Spleen (tissue), 11 donors: ENCODE measurements around the gene FBXO34. TPM values are rescaled to one million over a fixed set of nuclear protein-coding genes. Genes with fewer than 3 reads are reported as not detected.
"Not testable (repeated sequence)": the region's sequence is repeated elsewhere in the genome, so short reads cannot be mapped to it uniquely, and the experiment has no call there.

Experiments
- DNase-seq: peaks from one replicate; pipeline ENCODE4 v3.0.0-alpha.2; 2020
- H3K27ac ChIP-seq, 8 donors: fragments of 200-600 bp; sonication (generic) in 7 of 8; 1 replicate in 4 of 8; 2 replicates in 4 of 8; pipeline versions ENCODE4 v1.5.0 to v1.8.0; 2016 to 2021; ENCODE audit warnings: inconsistent platforms in 4 of 8, mild to moderate bottlenecking in 4 of 8, moderate library complexity in 1 of 8
- H3K27me3 ChIP-seq, 7 donors: fragments of 200-600 bp; sonication (generic) in 6 of 7; replicated peaks in 1 of 7; 1 replicate in 4 of 7; 2 replicates in 3 of 7; pipeline versions ENCODE4 v1.5.0 to v1.8.0; 2016 to 2021; ENCODE audit warnings: inconsistent platforms in 3 of 7, mild to moderate bottlenecking in 1 of 7
- H3K36me3 ChIP-seq, 6 donors: fragments of 200-600 bp; sonication (generic) in 5 of 6; 1 replicate in 4 of 6; 2 replicates in 2 of 6; pipeline versions ENCODE4 v1.5.0 to v1.8.0; 2016 to 2021; ENCODE audit warnings: inconsistent platforms in 2 of 6
- H3K4me1 ChIP-seq, 6 donors: fragments of 200-600 bp; sonication (generic) in 5 of 6; 1 replicate in 3 of 6; 2 replicates in 3 of 6; pipeline versions ENCODE4 v1.5.0 to v1.8.0; 2016 to 2021; ENCODE audit warnings: inconsistent platforms in 3 of 6
- H3K4me3 ChIP-seq, 8 donors: fragments of 200-600 bp; sonication (generic) in 7 of 8; 1 replicate in 4 of 8; 2 replicates in 4 of 8; pipeline versions ENCODE4 v1.5.0 to v1.8.0; 2016 to 2021; ENCODE audit warnings: inconsistent platforms in 4 of 8, mild to moderate bottlenecking in 4 of 8, moderate library complexity in 2 of 8
- H3K9me3 ChIP-seq, 8 donors: fragments of 200-600 bp; sonication (generic) in 7 of 8; 1 replicate in 4 of 8; 2 replicates in 4 of 8; pipeline versions ENCODE4 v1.5.0 to v1.8.0; 2016 to 2021; ENCODE audit warnings: inconsistent platforms in 4 of 8
- POLR2A ChIP-seq, 3 donors: fragments of 450-650 bp; IDR thresholded peaks; one replicate each; pipeline ENCODE4 v1.5.1; 2017; ENCODE audit warnings: antibody characterized with exemption in 3 of 3, mild to moderate bottlenecking in 1 of 3
- POLR2AphosphoS5 ChIP-seq, 3 donors: sonication (generic); formaldehyde crosslinking; IDR thresholded peaks; one replicate each; pipeline ENCODE4 v1.5.1; 2017; ENCODE audit warnings: antibody characterized with exemption in 3 of 3
- WGBS, 5 donors: extraction: QIAGEN DNeasy Blood & Tissue Kit in 3 of 5; methylation state at CpG; one replicate each; pipeline versions ENCODE4 v1.1.5 to v1.1.7; 2013 to 2018; 5-methylcytosine and 5-hydroxymethylcytosine counted together
- intact Hi-C: fragments of 100-400 bp; cut with DNase I; formaldehyde crosslinking; loops from one replicate; pipeline ENCODE4 v1.15.0; 2023; ENCODE audit warnings: low total_unique reads
- polyA plus RNA-seq, 3 donors: library from polyadenylated mRNA; stranded (reverse); fragments of 200-250 nt; gene quantifications; one replicate each; pipeline ENCODE4 v1.2.1, GENCODE V29; 2013
- total RNA-seq, 7 donors: library from RNA; depleted of rRNA in 3 of 7; stranded (reverse); fragments of >200 nt in 3 of 7; fragmentation: NEBNext Ultra II Directional in 4 of 7; extraction: Animal tissue kit (Norgen Biotek cat#: 25700) in 4 of 7; gene quantifications; one replicate each; pipeline versions ENCODE4 v1.1.0 to v1.2.1, GENCODE V29; 2016 to 2021
- TF ChIP-seq, protein P1 (sequence below), 11 experiments: fragments of 200-600 bp in 7 of 11; fragments of 450-650 bp in 4 of 11; sonication (generic) in 4 of 11; IDR thresholded peaks in 8 of 11; conservative IDR thresholded peaks in 3 of 11; 1 replicate in 7 of 11; 2 replicates in 4 of 11; pipeline versions ENCODE4 v1.4.0 to v1.8.0; 2016 to 2021; ENCODE audit warnings: antibody characterized with exemption in 11 of 11, inconsistent platforms in 4 of 11, mild to moderate bottlenecking in 1 of 11
- donor health status: healthy with polysubstance abuse.
- donor health status: DM: no; HTN: no; CAD: no; lungs with moderate emphysema.
- donor health status: DM: no; HTN: no; CAD: no.
- donor health status: Bipolar disorder and iron deficiency.
- donor health status: healthy.
- donor health status: DM: no; HTN: no; CAD: no.
- donor health status: DM: yes; HTN: yes; CAD: no.

Gene FBXO34
- total and polyA plus RNA-seq, 10 donors = 5.8 to 46.0 (median 26.7) TPM

DNA sequence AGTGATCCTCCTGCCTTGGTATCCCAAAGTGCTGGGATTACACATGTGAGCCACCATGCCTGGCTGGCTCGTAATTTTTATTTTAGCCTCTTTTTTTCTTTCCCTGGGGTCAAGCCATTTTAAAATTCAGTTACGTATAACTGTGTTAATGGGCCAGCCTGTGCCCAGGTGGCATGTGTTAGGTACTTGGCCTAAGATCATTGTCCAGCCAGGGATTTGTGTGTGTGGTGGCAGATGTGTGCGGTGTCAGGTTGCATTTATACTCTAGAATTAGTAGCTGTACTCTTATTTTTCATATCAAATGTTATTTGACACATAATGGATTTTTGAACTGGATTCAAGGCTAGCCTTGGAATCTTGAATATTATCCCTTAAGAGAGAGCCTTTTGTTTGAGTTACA lies 69.3 kb downstream of the FBXO34 start:
- 92 to 100% (median 97%) methylated on average over 3 of the region's 3 CpGs for WGBS, 5 donors
- H3K4me1 ChIP-seq = peaks cover 12 to 94% (median 41%) of the 10 kb centered on the region in 6 donors

DNA sequence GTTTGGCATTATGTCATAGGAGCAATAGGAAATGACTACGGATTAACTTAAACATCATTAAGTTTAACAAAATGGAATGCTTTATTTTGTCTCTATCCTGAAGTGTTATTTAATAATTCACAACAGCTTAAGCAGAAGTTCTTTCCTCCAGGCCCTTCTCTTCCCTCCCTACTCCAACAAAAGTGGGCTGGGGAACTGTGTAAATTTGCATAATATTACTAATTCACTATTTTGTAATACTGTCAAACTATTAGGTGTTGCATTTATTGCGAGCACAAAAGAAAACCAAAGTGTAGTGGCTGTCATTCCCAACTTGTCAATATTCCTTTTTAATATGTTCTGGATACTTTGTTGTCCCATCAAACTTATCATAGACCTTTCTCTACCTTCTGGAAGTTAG lies 70.6 kb downstream of the FBXO34 start:
- DNase-seq = no peak
- peaks cover 7 to 94% (median 36%) of the 10 kb centered on the region in 6 donors for H3K4me1 ChIP-seq
- TF ChIP-seq POLR2AphosphoS5 (IDR thresholded peaks at IDR 0.05) (no peak), POLR2A (IDR thresholded peaks at IDR 0.05) (no peak)
- TF ChIP-seq, protein P1, sequence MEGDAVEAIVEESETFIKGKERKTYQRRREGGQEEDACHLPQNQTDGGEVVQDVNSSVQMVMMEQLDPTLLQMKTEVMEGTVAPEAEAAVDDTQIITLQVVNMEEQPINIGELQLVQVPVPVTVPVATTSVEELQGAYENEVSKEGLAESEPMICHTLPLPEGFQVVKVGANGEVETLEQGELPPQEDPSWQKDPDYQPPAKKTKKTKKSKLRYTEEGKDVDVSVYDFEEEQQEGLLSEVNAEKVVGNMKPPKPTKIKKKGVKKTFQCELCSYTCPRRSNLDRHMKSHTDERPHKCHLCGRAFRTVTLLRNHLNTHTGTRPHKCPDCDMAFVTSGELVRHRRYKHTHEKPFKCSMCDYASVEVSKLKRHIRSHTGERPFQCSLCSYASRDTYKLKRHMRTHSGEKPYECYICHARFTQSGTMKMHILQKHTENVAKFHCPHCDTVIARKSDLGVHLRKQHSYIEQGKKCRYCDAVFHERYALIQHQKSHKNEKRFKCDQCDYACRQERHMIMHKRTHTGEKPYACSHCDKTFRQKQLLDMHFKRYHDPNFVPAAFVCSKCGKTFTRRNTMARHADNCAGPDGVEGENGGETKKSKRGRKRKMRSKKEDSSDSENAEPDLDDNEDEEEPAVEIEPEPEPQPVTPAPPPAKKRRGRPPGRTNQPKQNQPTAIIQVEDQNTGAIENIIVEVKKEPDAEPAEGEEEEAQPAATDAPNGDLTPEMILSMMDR (IDR thresholded peaks at IDR 0.05 in 8 of 11, conservative IDR thresholded peaks at IDR 0.05 in 3 of 11) = no peak
- WGBS, 5 donors = 70 to 94% (median 74%) methylated on average over 2 of the region's 2 CpGs
- H3K4me3 ChIP-seq = no peak overlapping the region
- no peaks in the 10 kb centered on the region for H3K36me3 ChIP-seq
- no peaks in the 10 kb centered on the region for H3K9me3 ChIP-seq
- intact Hi-C loops = no loop called here
- H3K27me3 ChIP-seq = no peaks in the 10 kb centered on the region
- H3K27ac ChIP-seq = no peak overlapping the region

More for the DNA sequence above, 69.3 kb downstream of the FBXO34 start:
- H3K9me3 ChIP-seq = no peaks in the 10 kb centered on the region
- H3K27ac ChIP-seq = no peak overlapping the region
- no peak for DNase-seq
- no peaks in the 10 kb centered on the region for H3K27me3 ChIP-seq
- H3K36me3 ChIP-seq = no peaks in the 10 kb centered on the region
- intact Hi-C loops = no loop called here
- H3K4me3 ChIP-seq = no peak overlapping the region
- no peak for TF ChIP-seq POLR2A (IDR thresholded peaks at IDR 0.05)
- no peak for TF ChIP-seq POLR2AphosphoS5 (IDR thresholded peaks at IDR 0.05)
- TF ChIP-seq, protein P1 (IDR thresholded peaks at IDR 0.05 in 8 of 11, conservative IDR thresholded peaks at IDR 0.05 in 3 of 11) = no peak

DNA sequence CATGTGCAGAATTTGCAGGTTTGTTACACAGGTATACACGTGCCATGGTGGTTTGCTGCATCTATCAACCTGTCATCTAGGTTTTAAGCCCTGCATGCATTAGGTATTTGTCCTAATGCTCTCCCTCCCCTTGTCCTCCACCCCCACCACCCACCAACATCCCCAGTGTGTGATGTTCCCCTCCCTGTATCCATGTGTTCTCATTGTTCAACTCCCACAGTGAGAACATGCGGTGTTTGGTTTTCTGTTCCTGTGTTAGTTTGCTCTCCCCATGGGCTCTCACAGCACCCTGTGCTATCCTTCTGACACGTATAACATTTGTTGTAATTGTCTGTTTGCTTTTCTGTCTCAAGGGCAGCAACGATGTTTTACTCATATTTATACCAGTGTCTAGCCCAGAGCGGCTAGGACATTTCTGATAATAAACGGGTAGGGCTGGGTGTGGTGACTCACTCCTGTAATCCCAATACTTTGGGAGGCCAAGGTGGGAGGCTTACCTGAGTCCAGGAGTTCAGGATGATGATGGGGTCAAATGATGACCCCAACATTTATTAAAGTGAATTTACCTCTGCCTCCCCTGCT lies 73.5 kb downstream of the FBXO34 start:
- DNase-seq, H3K9me3 ChIP-seq, H3K4me3 ChIP-seq, H3K36me3 ChIP-seq, intact Hi-C loops, H3K27me3 ChIP-seq: not testable (repeated sequence)
- Histone ChIP-seq H3K27ac (peak overlapping the region in 4 of 8 donors; percentile 23 to 45 (median 29)), H3K4me1 (peaks cover 0 to 95% (median 41%) of the 10 kb centered on the region in 6 donors)
- WGBS, 5 donors = 76 to 91% (median 82%) methylated on average over 6 of the region's 6 CpGs

DNA sequence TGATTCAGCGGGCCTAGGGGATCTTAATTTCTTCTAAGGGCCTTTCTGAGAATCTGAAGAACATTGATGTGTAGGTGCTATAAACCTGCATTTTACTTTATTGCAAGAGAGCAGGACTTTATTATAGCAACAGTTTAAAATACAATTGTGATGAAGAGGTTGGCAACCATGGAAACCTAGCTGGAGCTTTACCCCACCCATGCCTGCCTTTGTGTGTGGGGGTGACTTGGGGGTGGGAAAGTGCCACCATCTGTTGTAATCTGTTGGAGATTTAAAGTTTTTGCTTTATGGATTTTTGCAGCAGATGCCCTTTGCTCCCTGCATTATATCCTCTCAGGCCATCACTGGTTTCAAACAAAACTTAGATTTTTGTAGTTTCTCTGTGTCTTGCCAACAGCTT lies 75.8 kb downstream of the FBXO34 start:
- H3K36me3 ChIP-seq = peaks cover 0 to 20% (median 17%) of the 10 kb centered on the region in 6 donors
- intact Hi-C loops = no loop called here
- peak overlapping the region in 5 of 8 donors; percentile 6 to 39 (median 18) for H3K27ac ChIP-seq
- TF ChIP-seq POLR2A (IDR thresholded peaks at IDR 0.05) (no peak), POLR2AphosphoS5 (IDR thresholded peaks at IDR 0.05) (no peak)
- TF ChIP-seq, protein P1 (IDR thresholded peaks at IDR 0.05 in 8 of 11, conservative IDR thresholded peaks at IDR 0.05 in 3 of 11) = no peak
- DNase-seq = no peak
- WGBS, 5 donors = 92 to 96% (median 95%) methylated on average over 1 of the region's 1 CpG
- H3K4me3 ChIP-seq = no peak overlapping the region
- no peaks in the 10 kb centered on the region for H3K9me3 ChIP-seq
- H3K4me1 ChIP-seq = peaks cover 0 to 78% (median 33%) of the 10 kb centered on the region in 6 donors
- H3K27me3 ChIP-seq = no peaks in the 10 kb centered on the region
